Stimulated activated CD4-positive, alpha-beta T cell treated with anti-CD3 and anti-CD28 coated beads, Interleukin-1b, Interleukin-23, amount 100 ng/mL, for 48 hours (primary cell): ENCODE results near the gene BANF1.
"Not testable (repeated sequence)": the region's sequence is repeated elsewhere in the genome, so short reads cannot be mapped to it uniquely, and the experiment has no call there.

ENCODE experiments used
- DNase-seq: peaks from one replicate; pipeline ENCODE4 v3.0.0-alpha.2; 2020

BANF1 gene

GRCh38 chr11:66011785-66012303 is 9.5 kb downstream of the BANF1 start, which contains the start of gene CST6:
CST6 (plus strand) TSS chr11:66012008; CDS start chr11:66012045, 37 bp downstream.
- no peak for DNase-seq

GRCh38 chr11:66012371-66012945 is 10.2 kb downstream of the BANF1 start:
- DNase-seq, result no peak

- no peak for DNase-seq
These were observed 10.9 kb downstream of the BANF1 start for GRCh38 chr11:66012946-66013761.

GRCh38 chr11:66013762-66014100 is 11.4 kb downstream of the BANF1 start:
- DNase-seq, result no peak

GRCh38 chr11:66014804-66015453 is 12.6 kb downstream of the BANF1 start:
- DNase-seq, result no peak

GRCh38 chr11:66015454-66015881 is 13.2 kb downstream of the BANF1 start:
- DNase-seq, result no peak

GRCh38 chr11:66015936-66016792 is 13.9 kb downstream of the BANF1 start:
- no peak for DNase-seq

- DNase-seq, result no peak
These were observed 14.5 kb downstream of the BANF1 start for GRCh38 chr11:66016793-66017177.

- DNase-seq, result no peak
These were observed 15.0 kb downstream of the BANF1 start for GRCh38 chr11:66017321-66017720.

GRCh38 chr11:66020212-66020611 is 17.9 kb downstream of the BANF1 start:
- no peak for DNase-seq

- DNase-seq, result no peak
These were observed 18.5 kb downstream of the BANF1 start for GRCh38 chr11:66020618-66021357.

- peak; percentile 74 for DNase-seq
These were observed 20.3 kb downstream of the BANF1 start for GRCh38 chr11:66022401-66023185.

- DNase-seq, result not testable (repeated sequence)
These were observed 20.8 kb downstream of the BANF1 start for GRCh38 chr11:66023186-66023440.

- DNase-seq, result no peak
These were observed 23.8 kb downstream of the BANF1 start, which contains the start of gene CATSPER1 for GRCh38 chr11:66026017-66026529. CATSPER1 (minus strand) TSS chr11:66026479; CDS start chr11:66026379, 100 bp downstream.

GRCh38 chr11:66032957-66033735 is 30.8 kb downstream of the BANF1 start:
- DNase-seq, result no peak

- no peak for DNase-seq
These were observed 33.5 kb downstream of the BANF1 start for GRCh38 chr11:66035653-66036333.

- no peak for DNase-seq
These were observed 34.0 kb downstream of the BANF1 start for GRCh38 chr11:66036334-66036710.

- no peak for DNase-seq
These were observed 35.0 kb downstream of the BANF1 start for GRCh38 chr11:66037327-66037726.

- no peak for DNase-seq
These were observed 37.5 kb downstream of the BANF1 start for GRCh38 chr11:66039765-66040164.
